ENCODE measurements around the gene ZNF106.

Gene ZNF106

DNA sequence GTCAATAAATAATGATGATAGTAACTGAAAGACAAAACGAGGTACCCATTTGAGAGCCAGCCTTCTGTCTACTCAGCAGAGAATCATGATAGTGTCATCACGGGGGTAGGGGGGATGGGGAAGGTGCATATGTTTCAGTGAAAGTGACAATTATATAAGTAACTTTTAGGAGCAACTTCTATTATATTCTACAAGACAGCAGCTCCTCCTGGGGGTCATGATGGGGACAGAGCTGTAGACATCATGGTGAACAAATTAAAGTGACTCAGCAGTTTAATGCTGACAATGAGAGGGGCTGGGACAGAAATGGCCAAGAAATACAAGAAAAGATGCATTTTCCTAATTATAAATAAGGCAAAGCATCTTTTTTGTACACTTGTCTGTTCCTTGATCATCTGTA lies 119.8 kb downstream of the ZNF106 start:
- DNase-seq (ENCODE audit: low read depth in 2 of 3, low spot score in 1 of 3), result no peak

DNA sequence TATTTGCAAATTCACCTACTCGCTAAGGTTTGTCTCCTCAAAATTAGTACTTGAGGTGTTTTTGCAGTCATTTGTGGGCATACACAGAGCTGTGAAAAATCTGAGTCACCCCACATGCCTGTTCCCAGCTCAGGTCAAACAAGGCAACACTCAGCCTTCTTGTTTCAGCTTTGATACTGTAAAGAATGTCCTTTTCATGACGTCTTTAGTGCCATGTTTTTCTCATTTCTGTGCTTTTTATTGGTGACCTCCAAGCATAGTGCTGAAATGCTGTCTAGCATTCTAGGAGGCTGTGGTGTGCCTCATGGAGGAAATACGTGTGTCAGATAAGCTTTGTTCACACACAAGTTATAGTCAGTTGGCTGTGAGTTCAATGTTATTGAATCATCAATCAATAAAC lies 122.8 kb downstream of the ZNF106 start:
- DNase-seq (ENCODE audit: low read depth in 2 of 3, low spot score in 1 of 3), result no peak

DNA sequence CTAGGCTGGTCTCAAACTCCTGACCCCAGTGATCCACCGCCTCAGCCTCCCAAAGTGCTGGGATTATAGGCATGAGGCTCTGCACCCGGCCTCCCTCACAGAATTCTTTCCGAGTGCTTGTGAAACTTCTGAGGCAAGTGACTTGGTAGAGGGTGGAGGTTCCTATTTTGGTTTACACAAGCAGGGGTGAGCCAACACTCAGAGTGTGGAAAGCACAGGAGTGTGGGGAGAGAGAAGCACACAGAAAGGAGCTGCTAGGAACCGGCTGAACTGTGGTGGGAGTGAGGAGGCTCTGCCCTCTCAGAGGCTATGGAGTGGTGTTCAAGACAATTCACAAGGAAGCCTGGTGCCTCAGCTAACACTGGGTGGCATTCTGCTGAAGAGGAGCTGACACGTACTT lies 123.9 kb downstream of the ZNF106 start:
- DNase-seq (ENCODE audit: low read depth in 2 of 3, low spot score in 1 of 3), result no peak

DNA sequence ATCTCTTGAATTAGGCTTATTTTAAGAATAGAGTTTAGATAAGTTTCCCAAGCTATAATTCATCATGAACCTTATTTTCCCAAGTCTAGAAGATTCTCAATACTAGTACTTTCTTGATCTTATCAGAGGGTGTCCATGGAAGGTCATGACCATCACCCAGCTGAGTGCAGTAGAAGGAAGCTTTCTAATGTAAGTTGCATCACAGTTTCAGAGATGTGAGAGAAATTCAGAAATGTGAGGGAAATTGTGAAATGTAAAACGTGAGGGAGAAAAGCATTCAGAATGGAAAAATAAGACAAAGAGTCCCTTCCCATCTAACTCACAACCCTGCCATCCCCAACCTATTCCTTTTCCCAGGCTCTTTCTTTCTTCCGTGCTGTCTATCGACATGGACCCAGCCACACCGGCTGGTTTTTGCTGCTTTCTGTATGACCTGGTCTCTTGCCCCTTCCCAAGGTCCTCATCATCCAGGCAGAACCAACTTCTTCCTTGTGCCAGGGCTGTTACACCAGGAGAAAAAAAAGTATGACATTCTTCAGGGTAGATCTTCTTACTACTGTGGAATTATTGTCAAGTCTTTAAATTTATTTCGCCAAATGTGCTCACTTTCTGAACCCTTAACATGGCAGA lies 124.9 kb downstream of the ZNF106 start:
- no peak for DNase-seq (ENCODE audit: low read depth in 2 of 3, low spot score in 1 of 3)

DNA sequence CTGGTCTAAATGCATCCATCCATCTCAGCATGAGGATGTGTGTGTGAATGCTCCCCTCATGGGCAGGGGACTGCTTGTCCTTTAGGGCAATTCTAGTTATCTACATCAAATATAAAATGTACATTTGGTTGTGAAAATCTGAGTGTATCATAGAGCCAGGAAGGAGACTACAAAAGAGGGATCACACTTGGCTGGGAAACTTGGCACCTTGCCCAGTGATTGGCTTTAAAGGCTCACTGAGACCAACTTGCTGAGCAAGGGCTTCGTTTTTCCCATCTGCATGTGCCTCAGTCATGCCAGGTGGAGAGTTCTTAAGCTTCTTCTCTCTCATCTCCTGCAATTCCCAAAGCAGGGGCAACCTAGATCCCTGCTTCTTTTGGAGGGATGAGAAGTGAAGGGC lies 126.4 kb downstream of the ZNF106 start:
- DNase-seq (ENCODE audit: low read depth in 2 of 3, low spot score in 1 of 3), result no peak

DNA sequence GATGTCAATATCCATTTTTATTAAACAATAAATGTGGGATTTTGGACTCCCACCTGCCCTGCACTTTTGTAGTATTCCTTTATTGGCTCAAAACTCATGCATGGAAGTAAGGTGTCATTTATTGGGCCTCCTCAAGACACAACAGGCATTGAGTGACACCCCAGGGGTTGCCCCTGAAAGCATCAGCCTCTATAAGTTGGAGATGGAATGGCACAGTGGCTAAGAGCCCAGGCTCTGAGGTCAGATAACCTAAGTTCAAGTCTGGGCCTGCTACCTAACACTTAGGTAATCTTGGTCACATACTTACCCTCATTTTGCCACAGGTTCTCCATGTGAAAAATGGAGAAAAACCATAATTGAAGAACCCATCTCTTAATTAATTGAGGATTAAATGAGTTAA lies 127.0 kb downstream of the ZNF106 start:
- DNase-seq (ENCODE audit: low read depth in 2 of 3, low spot score in 1 of 3), result no peak

DNA sequence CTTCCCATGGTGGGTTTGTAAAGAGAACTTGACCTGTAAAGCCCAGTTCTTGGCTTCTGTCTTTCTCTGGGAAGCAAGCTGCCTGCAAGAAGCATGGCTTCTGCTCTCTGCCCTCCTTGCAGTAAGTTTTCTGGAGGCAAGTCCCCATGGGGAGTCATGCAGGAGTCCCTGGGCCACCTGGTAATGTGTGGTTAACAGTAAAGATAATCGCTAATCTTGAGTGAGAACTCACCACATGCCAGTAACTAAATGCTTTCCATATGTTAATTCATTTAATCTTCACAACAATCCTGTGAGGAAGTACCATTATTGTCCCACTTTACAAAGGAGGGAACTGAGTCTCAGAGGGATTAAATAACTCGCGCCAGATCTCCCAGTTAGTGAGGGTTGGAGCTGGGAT lies 127.5 kb downstream of the ZNF106 start:
- no peak for DNase-seq (ENCODE audit: low read depth in 2 of 3, low spot score in 1 of 3)

Measured in stimulated activated CD4-positive, alpha-beta T cell treated with anti-CD3 and anti-CD28 coated beads, Interleukin-12 subunit alpha, Interleukin-12 subunit beta, amount 100 ng/mL, for 48 hours (primary cell).